GM23338 (cell line): ENCODE measurements around the gene PCDHB15. TPM values are rescaled to one million over a fixed set of nuclear protein-coding genes. Genes with fewer than 3 reads are reported as not detected.

Source experiments
- ATAC-seq: fragments of 200-7000 bp; cut with Tn5 transposase; 3 replicates; pipeline ENCODE4 v1.9.1; 2020
- DNase-seq: peaks from one replicate; pipeline ENCODE4 v3.0.0-alpha.2; 2015; ENCODE audit warnings: low spot score
- H2AFZ ChIP-seq: fragments of 200-600 bp; sonication (generic); 2 replicates; pipeline ENCODE4 v1.8.0; 2016; ENCODE audit warnings: antibody characterized with exemption, mild to moderate bottlenecking, moderate library complexity
- H3F3A ChIP-seq: fragments of 200-600 bp; sonication (generic); replicated peaks from 2 replicates; pipeline ENCODE4 v1.8.0; 2017; ENCODE audit warnings: antibody characterized with exemption, mixed run types, low read depth
- H3K27ac ChIP-seq: fragments of 200-600 bp; sonication (generic); 2 replicates; pipeline ENCODE4 v1.6.1; 2016; ENCODE audit warnings: low read depth
- H3K27me3 ChIP-seq: fragments of 200-600 bp; sonication (generic); 2 replicates; pipeline ENCODE4 v1.8.0; 2016; ENCODE audit warnings: mild to moderate bottlenecking, mixed run types, moderate library complexity; ENCODE audit not compliant: insufficient read depth
- H3K36me3 ChIP-seq: fragments of 200-600 bp; sonication (generic); 2 replicates; pipeline ENCODE4 v1.8.0; 2016; ENCODE audit warnings: mild to moderate bottlenecking; ENCODE audit not compliant: insufficient read depth
- H3K4me1 ChIP-seq: fragments of 200-600 bp; sonication (generic); 2 replicates; pipeline ENCODE4 v1.8.0; 2016; ENCODE audit warnings: mild to moderate bottlenecking, moderate library complexity; ENCODE audit not compliant: insufficient read depth
- H3K4me2 ChIP-seq: fragments of 200-600 bp; sonication (generic); 2 replicates; pipeline ENCODE4 v1.7.1; 2017; ENCODE audit warnings: mixed run types
- H3K4me3 ChIP-seq: fragments of 200-600 bp; sonication (generic); 2 replicates; pipeline ENCODE4 v1.6.1; 2016; ENCODE audit warnings: mixed run types
- H3K79me2 ChIP-seq: fragments of 200-600 bp; sonication (generic); replicated peaks from 2 replicates; pipeline ENCODE4 v1.8.0; 2017; ENCODE audit warnings: mild to moderate bottlenecking; ENCODE audit not compliant: insufficient read depth
- H3K9me2 ChIP-seq: fragments of 200-600 bp; sonication (generic); 2 replicates; pipeline ENCODE4 v1.8.0; 2017; ENCODE audit not compliant: insufficient read depth
- H4K20me1 ChIP-seq: fragments of 200-600 bp; sonication (generic); replicated peaks from 2 replicates; pipeline ENCODE4 v1.8.0; 2017; ENCODE audit warnings: mild to moderate bottlenecking; ENCODE audit not compliant: insufficient read depth
- H3K27ac Mint-ChIP-seq: 2 replicates; pipeline ENCODE4 v1.8.0; 2020; ENCODE audit warnings: inconsistent platforms, mild to moderate bottlenecking, moderate library complexity, mixed read lengths
- H3K27me3 Mint-ChIP-seq: 3 replicates; pipeline ENCODE4 v1.8.0; 2022; ENCODE audit warnings: low read depth, mild to moderate bottlenecking, moderate library complexity, mixed read lengths, inconsistent platforms; ENCODE audit not compliant: insufficient read depth, poor library complexity
- H3K36me3 Mint-ChIP-seq: 3 replicates; pipeline ENCODE4 v1.8.0; 2021; ENCODE audit warnings: low read depth, mild to moderate bottlenecking, inconsistent platforms, moderate library complexity, mixed read lengths
- H3K4me1 Mint-ChIP-seq: 3 replicates; pipeline ENCODE4 v1.8.0; 2020; ENCODE audit warnings: mild to moderate bottlenecking, inconsistent platforms, mixed read lengths
- H3K4me3 Mint-ChIP-seq: 3 replicates; pipeline ENCODE4 v1.8.0; 2021; ENCODE audit warnings: moderate library complexity, mild to moderate bottlenecking, inconsistent platforms, mixed read lengths
- H3K9me3 Mint-ChIP-seq: 3 replicates; pipeline ENCODE4 v1.8.0; 2020; ENCODE audit warnings: moderate library complexity, mild to moderate bottlenecking, inconsistent platforms, mixed read lengths
- CREB1 ChIP-seq: fragments of 250-450 bp; sonication (Bioruptor Pico); IDR thresholded peaks from 2 replicates; pipeline ENCODE4 v1.5.0; 2020; ENCODE audit warnings: low read depth, mild to moderate bottlenecking, moderate library complexity
- CTCF ChIP-seq, 2 experiments: fragments of 200-600 bp in 1 of 2; sonication (generic) in 1 of 2; conservative IDR thresholded peaks; 2 replicates each; pipeline versions ENCODE4 v1.5.1 to v1.6.1; 2016 to 2017; ENCODE audit warnings: antibody characterized with exemption in 2 of 2, low read depth in 2 of 2, mild to moderate bottlenecking in 2 of 2, moderate library complexity in 1 of 2
- ETS1 ChIP-seq: IDR thresholded peaks from 2 replicates; pipeline ENCODE4 v1.6.1; 2016; ENCODE audit warnings: antibody characterized with exemption
- EZH2 ChIP-seq: fragments of 200-600 bp; sonication (generic); IDR thresholded peaks from one replicate; pipeline ENCODE4 v1.8.0; 2017; ENCODE audit warnings: antibody characterized with exemption, mild to moderate bottlenecking, low read depth; ENCODE audit not compliant: unreplicated experiment
- EZH2phosphoT487 ChIP-seq: fragments of 200-600 bp; sonication (generic); IDR thresholded peaks from one replicate; pipeline ENCODE4 v1.8.1; 2018; ENCODE audit warnings: antibody characterized with exemption; ENCODE audit not compliant: unreplicated experiment
- JUNB ChIP-seq: IDR thresholded peaks from one replicate; pipeline ENCODE4 v1.6.1; 2016; ENCODE audit warnings: antibody characterized with exemption; ENCODE audit not compliant: unreplicated experiment
- NANOG ChIP-seq: IDR thresholded peaks from 2 replicates; pipeline ENCODE4 v1.6.1; 2016; ENCODE audit warnings: antibody characterized with exemption, borderline replicate concordance
- POLR2AphosphoS5 ChIP-seq: IDR thresholded peaks from 2 replicates; pipeline ENCODE4 v1.6.1; 2016; ENCODE audit warnings: antibody characterized with exemption, low read depth
- REST ChIP-seq: IDR thresholded peaks from one replicate; pipeline ENCODE4 v1.6.1; 2018; ENCODE audit warnings: antibody characterized with exemption; ENCODE audit not compliant: unreplicated experiment
- STAT1 ChIP-seq: IDR thresholded peaks from one replicate; pipeline ENCODE4 v1.6.1; 2016; ENCODE audit warnings: antibody characterized with exemption; ENCODE audit not compliant: unreplicated experiment
- ZNF114 ChIP-seq: fragments of 250-450 bp; sonication (Bioruptor Pico); IDR thresholded peaks from 2 replicates; pipeline ENCODE4 v1.5.0; 2020; ENCODE audit warnings: mild to moderate bottlenecking, moderate library complexity
- ZNF331 ChIP-seq: fragments of 250-450 bp; sonication (Bioruptor Pico); IDR thresholded peaks from 2 replicates; pipeline ENCODE4 v1.5.0; 2020; ENCODE audit warnings: low read depth, mild to moderate bottlenecking, moderate library complexity
- ZNF462 ChIP-seq: fragments of 250-450 bp; sonication (Bioruptor Pico); IDR thresholded peaks from 2 replicates; pipeline ENCODE4 v1.5.0; 2020; ENCODE audit warnings: mild to moderate bottlenecking, moderate library complexity
- polyA plus RNA-seq: library from polyadenylated mRNA; unstranded; fragments of >200 nt; fragmentation: Nextera tagmentation; extraction: Ambion mirVana; gene quantifications from 2 replicates; pipeline ENCODE4 v1.2.1, GENCODE V29; 2016
- total RNA-seq: library from RNA; depleted of rRNA; stranded (reverse); fragments of >200 nt; shearing (Covaris generic); gene quantifications from 2 replicates; pipeline ENCODE4 v1.2.3, GENCODE V29; 2014

PCDHB15 gene
- total and polyA plus RNA-seq, 2 experiments from 2014 or later: 4.9 to 12.1 TPM

GRCh38 chr5:141196363-141196762, 48.8 kb upstream of the PCDHB15 start:
- Mint-ChIP-seq H3K27me3 (peaks cover 4% of the 10 kb centered on the region), H3K9me3 (peaks cover 39% of the 10 kb centered on the region), H3K4me1 (peaks cover 7% of the 10 kb centered on the region; the same call in 1 of the 3 replicates), H3K4me3 (no peak overlapping the region), H3K36me3 (peaks cover 22% of the 10 kb centered on the region), H3K27ac (no peak overlapping the region)
- no peak overlapping the region for H3K4me2 ChIP-seq
- no peaks in the 10 kb centered on the region for H3K4me1 ChIP-seq
- H3K27me3 ChIP-seq: no peaks in the 10 kb centered on the region
- H3K9me2 ChIP-seq: no peaks in the 10 kb centered on the region
- ATAC-seq (no peak), DNase-seq (no peak)
- TF ChIP-seq CREB1 (CRISPR knock-in tag) (no peak), ZNF331 (CRISPR knock-in tag) (no peak), CTCF (conservative IDR thresholded peaks at IDR 0.05; ENCODE audit: low read depth in 2 of 2) (no peak), ZNF462 (no peak), ETS1 (no peak), EZH2phosphoT487 (no peak), REST (no peak), NANOG (no peak), POLR2AphosphoS5 (no peak), ZNF114 (CRISPR knock-in tag) (no peak), EZH2 (no peak), STAT1 (no peak), JUNB (no peak)
- no peaks in the 10 kb centered on the region for H4K20me1 ChIP-seq
- no peaks in the 10 kb centered on the region for H3K79me2 ChIP-seq
- H3K4me3 ChIP-seq: no peak overlapping the region
- no peaks in the 10 kb centered on the region for H3F3A ChIP-seq
- no peak overlapping the region for H2AFZ ChIP-seq
- H3K36me3 ChIP-seq: no peaks in the 10 kb centered on the region; the same call in 1 of the 2 replicates
- no peak overlapping the region for H3K27ac ChIP-seq
